Stomach (tissue), 4 donors: ENCODE results near the gene HECW1.

Experiments used
- POLR2A ChIP-seq, 4 donors: fragments of 450-650 bp; IDR thresholded peaks; one replicate each; pipeline ENCODE4 v1.6.1; 2016; ENCODE audit warnings: antibody characterized with exemption in 4 of 4, control low read depth in 2 of 4, mild to moderate bottlenecking in 1 of 4, moderate library complexity in 1 of 4
- TF ChIP-seq, protein P1 (sequence below), 7 experiments: fragments of 450-650 bp in 4 of 7; fragments of 200-600 bp in 3 of 7; sonication (generic) in 3 of 7; IDR thresholded peaks; one replicate each; pipeline ENCODE4 v1.5.1; 2016 to 2019; ENCODE audit warnings: antibody characterized with exemption in 7 of 7, control low read depth in 2 of 7, mild to moderate bottlenecking in 1 of 7

DNA sequence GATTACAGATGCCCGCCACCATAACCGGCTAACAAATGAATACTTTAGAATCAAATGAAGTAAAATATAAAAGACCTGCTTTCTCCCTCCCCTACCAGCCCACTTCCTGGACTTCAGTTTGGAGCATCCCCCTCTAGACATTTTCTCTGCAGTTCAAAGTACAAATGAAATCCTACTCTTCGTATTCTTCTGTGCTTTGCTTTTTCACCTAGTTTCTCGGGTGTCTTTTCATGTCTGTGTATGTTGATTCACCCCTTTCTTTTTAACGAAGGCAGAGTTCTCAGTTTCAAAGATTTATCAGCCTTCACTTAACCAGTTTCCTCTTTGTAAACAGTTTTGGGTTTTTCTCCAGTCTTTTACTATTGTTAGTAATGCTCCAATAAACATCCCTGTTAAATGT, 324.6 kb downstream of the HECW1 start:
- TF ChIP-seq, protein P1, sequence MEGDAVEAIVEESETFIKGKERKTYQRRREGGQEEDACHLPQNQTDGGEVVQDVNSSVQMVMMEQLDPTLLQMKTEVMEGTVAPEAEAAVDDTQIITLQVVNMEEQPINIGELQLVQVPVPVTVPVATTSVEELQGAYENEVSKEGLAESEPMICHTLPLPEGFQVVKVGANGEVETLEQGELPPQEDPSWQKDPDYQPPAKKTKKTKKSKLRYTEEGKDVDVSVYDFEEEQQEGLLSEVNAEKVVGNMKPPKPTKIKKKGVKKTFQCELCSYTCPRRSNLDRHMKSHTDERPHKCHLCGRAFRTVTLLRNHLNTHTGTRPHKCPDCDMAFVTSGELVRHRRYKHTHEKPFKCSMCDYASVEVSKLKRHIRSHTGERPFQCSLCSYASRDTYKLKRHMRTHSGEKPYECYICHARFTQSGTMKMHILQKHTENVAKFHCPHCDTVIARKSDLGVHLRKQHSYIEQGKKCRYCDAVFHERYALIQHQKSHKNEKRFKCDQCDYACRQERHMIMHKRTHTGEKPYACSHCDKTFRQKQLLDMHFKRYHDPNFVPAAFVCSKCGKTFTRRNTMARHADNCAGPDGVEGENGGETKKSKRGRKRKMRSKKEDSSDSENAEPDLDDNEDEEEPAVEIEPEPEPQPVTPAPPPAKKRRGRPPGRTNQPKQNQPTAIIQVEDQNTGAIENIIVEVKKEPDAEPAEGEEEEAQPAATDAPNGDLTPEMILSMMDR (IDR thresholded peaks at IDR 0.05), result no peak
- no peak for TF ChIP-seq POLR2A (IDR thresholded peaks at IDR 0.05)
